HG03108 (cell line): ENCODE data around the gene VARS2.
A peak's percentile ranks its signal among the peaks of the same experiment; 100 is the strongest.
"Not testable (repeated sequence)": the region's sequence is repeated elsewhere in the genome, so short reads cannot be mapped to it uniquely, and the experiment has no call there.

Source experiments
- ATAC-seq: cut with Tn5 transposase; IDR thresholded peaks from one replicate; pipeline ENCODE4 v1.9.1; 2021; ENCODE audit warnings: moderate library complexity; ENCODE audit not compliant: unreplicated experiment

The VARS2 gene

GRCh38 chr6:30927080-30927479 is 13.0 kb downstream of the VARS2 start:
- not testable (repeated sequence) for ATAC-seq

- no peak for ATAC-seq
Measured at GRCh38 chr6:30928677-30929076, 14.6 kb downstream of the VARS2 start.

GRCh38 chr6:30930506-30930905 is 16.5 kb downstream of the VARS2 start:
- ATAC-seq, result no peak

GRCh38 chr6:30931272-30931671 is 17.2 kb downstream of the VARS2 start:
- no peak for ATAC-seq

- no peak for ATAC-seq
Measured at GRCh38 chr6:30931969-30932645, 18.1 kb downstream of the VARS2 start, which contains the start of gene SFTA2. Gene SFTA2 (minus strand): TSS chr6:30932170. CDS start chr6:30932096, 74 bp downstream.

GRCh38 chr6:30932665-30933365 is 18.8 kb downstream of the VARS2 start:
- no peak for ATAC-seq

- ATAC-seq, result no peak
Measured at GRCh38 chr6:30935018-30935417, 21.0 kb downstream of the VARS2 start.

GRCh38 chr6:30937265-30937664 is 23.2 kb downstream of the VARS2 start:
- ATAC-seq, result no peak

GRCh38 chr6:30938730-30939129 is 24.7 kb downstream of the VARS2 start:
- no peak for ATAC-seq

GRCh38 chr6:30939473-30939872 is 25.4 kb downstream of the VARS2 start:
- ATAC-seq, result no peak

- no peak for ATAC-seq
Measured at GRCh38 chr6:30940361-30940986, 26.4 kb downstream of the VARS2 start, which contains the start of gene MUCL3. Gene MUCL3 (plus strand): TSS chr6:30940973. CDS start chr6:30941000, 27 bp downstream.

- ATAC-seq, result no peak
Measured at GRCh38 chr6:30942338-30943060, 28.5 kb downstream of the VARS2 start.

GRCh38 chr6:30944051-30944450 is 30.0 kb downstream of the VARS2 start:
- ATAC-seq, result no peak

GRCh38 chr6:30945281-30945680 is 31.2 kb downstream of the VARS2 start:
- no peak for ATAC-seq

- ATAC-seq, result no peak
Measured at GRCh38 chr6:30947231-30947630, 33.2 kb downstream of the VARS2 start.

- ATAC-seq, result no peak
Measured at GRCh38 chr6:30948811-30949210, 34.8 kb downstream of the VARS2 start.

GRCh38 chr6:30951907-30952469 is 38.0 kb downstream of the VARS2 start:
- ATAC-seq, result no peak

- ATAC-seq, result no peak
Measured at GRCh38 chr6:30954631-30955366, 40.8 kb downstream of the VARS2 start.

GRCh38 chr6:30955367-30956042 is 41.5 kb downstream of the VARS2 start:
- ATAC-seq, result peak; percentile 64

- no peak for ATAC-seq
Measured at GRCh38 chr6:30957716-30958115, 43.7 kb downstream of the VARS2 start.
